CD4-positive, alpha-beta T cell treated with Interleukin-17A for 4 hours (primary cell): Measurements from ENCODE around the gene SEPTIN5.
A peak's percentile ranks its signal among the peaks of the same experiment; 100 is the strongest.

ENCODE experiments used
- DNase-seq: peaks from one replicate; pipeline ENCODE4 v3.0.0-alpha.2; 2020; ENCODE audit warnings: mixed read lengths

SEPTIN5 gene

GRCh38 chr22:19705181-19705934 lies 8.9 kb upstream of the SEPTIN5 start:
- no peak for DNase-seq

DNA sequence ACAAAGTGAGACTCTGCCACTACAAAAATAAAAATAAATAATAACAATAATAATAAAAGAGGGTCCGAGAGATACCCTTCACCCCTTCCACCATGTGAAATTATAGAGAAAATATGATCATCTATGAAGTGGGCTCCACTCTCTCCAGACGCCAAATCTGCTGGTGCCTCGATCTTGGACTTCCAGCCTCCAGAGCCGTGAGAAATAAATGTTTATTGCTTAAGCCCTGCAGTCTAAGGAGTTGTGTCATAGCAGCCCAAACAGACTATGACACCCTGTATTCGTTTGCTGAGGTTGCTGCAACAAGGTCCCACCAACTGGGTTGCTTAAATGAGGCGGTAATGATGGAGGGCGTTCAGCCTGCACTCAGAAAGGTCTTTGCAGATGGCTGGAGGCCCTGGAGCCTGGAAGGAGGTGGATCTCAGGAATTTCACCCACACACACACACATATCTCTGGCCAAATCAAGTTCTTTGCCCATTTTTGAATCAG lies 7.6 kb upstream of the SEPTIN5 start:
- DNase-seq: no peak

DNA sequence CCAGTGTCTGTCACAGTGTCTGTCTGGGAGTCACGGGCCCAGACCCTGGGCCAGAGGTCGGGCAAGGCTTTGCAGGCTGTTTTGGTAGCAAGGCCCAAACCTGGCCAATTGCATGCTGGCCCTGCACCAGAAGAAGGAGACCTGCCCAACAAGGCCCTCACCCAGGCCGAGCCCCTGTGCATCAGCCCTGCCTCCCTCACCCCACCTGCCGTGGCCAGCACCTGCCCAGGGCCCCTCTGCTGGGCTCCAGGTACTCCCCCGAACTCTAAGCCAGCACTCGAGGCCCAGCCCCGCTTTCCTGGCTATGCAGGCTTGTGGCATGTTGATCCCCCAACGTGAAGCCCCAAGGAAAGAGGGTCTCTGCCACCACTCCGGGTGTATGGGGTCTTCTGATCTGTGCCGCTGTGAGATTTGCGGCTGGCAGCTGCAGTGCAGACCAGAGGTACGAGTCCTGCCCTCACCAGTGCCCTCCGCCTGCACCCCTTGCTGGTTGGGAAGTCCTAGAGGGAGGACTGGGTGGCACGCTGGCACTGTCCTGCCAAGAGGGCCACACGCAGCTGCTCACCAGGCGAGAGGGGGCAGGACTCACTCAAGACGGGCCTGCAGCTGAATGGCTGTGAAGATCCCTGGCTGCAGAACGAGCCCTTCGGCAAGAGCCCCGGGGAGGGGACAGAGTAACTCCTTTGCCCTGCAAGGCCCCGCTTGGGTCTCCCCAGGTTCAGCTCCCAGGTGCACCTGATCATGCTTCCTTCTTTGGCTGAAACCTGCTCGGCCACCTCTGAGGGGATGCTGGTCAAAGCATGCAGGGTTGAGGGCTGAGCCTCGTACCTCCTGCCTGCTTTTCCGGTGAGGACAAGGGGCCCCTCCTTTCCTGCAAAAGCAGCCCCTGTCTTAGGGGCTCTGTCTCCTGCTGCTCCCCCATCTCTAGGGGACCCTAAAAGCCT lies 6.7 kb upstream of the SEPTIN5 start:
- no peak for DNase-seq

DNA sequence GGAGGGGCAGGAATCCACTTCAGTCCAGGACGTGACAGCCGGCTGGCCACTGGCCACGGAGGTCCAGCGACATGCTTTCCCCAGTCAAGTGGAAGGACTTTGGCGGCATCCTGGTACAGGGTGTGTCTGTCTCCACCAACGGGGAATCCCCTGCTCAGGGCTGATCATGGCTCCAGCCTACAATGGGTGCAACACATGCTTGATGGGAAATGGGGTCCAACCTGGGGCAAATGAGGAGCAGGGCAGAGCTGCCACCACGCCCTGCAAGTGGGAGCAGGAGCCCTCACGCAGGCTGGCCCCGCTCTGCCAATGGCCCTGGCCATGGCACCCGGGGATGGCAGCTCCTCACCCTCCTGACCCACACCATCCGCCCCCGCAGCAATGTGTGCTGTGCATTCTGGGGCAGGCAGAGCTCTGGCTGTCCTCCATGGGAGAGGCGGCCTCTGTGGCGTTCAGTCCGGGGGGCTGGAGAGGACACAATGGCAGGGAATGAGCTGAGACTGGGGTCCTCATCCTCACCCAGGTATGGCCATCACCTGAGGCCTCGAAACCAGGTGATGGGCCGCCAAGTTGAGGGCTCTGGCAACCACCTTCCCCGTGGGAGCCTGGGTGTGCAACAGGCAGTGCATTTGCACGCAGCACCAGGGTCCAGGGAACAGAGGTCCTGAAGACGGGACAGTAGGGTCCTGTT lies 5.8 kb upstream of the SEPTIN5 start:
- DNase-seq: no peak

GRCh38 chr22:19709063-19709769 lies 5.1 kb upstream of the SEPTIN5 start:
- DNase-seq: no peak

DNA sequence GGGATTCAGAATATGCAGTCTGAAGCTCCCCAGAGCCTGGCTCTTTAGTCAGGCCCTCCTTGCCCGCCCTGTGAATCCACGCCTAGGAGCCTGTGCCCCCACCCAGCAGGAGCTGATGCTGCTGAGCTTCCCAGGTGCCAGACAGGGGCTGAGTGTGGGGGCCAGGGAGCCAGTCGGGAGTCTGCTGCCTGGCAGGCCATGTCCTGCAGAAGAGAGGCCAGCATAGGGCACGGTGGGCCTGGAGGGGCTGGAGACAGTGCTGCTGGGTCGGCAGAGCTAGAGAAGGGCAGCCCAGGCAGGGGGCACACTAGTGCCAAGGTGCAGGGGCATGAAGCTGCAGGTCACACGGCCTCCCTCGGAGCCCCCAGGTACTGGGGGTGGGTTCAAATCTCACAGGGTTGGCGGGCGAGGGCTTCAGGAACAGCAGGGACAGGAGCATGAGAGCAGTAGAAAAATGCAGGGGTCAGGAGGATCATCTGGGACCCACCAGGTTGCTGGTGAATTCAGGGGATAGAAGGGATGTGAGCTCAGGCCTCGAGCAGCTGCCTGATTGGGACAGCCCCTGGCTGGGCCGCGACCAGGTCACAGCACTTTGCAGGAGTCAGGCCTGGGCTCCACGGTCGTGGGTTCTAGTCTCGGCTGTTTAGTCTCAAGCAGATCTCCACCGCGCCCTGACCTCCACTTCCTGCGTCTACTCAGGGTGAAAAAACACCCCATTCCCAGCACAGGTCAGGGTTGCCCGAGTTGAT lies 4.1 kb upstream of the SEPTIN5 start:
- DNase-seq: no peak

DNA sequence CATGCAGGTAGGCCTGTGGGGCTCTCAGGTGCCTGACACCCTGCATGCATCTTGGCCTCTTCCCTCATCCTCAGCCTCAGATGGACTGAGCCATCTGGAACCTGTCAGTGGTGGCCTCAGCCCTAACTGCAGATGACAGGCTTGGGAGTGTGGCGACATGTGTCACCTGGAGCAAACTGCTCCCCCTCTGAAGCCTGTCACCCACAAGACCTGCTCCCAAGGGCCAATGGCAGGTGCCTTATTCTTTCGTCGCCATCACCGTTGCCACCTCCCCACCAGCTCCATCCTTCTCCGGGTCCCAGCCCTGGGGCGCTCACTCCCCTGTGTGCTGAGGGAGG lies 3.6 kb upstream of the SEPTIN5 start:
- DNase-seq: no peak

- DNase-seq: no peak
Measured at GRCh38 chr22:19713245-19713644, 1.1 kb upstream of the SEPTIN5 start.

GRCh38 chr22:19713650-19714311 lies 522 bp upstream of the SEPTIN5 start:
- no peak for DNase-seq

- no peak for DNase-seq
Measured at GRCh38 chr22:19715188-19715930, 1.1 kb downstream of the SEPTIN5 start.

- no peak for DNase-seq
Measured at GRCh38 chr22:19716041-19716828, 1.9 kb downstream of the SEPTIN5 start.

GRCh38 chr22:19716829-19717105 lies 2.5 kb downstream of the SEPTIN5 start:
- DNase-seq: no peak

DNA sequence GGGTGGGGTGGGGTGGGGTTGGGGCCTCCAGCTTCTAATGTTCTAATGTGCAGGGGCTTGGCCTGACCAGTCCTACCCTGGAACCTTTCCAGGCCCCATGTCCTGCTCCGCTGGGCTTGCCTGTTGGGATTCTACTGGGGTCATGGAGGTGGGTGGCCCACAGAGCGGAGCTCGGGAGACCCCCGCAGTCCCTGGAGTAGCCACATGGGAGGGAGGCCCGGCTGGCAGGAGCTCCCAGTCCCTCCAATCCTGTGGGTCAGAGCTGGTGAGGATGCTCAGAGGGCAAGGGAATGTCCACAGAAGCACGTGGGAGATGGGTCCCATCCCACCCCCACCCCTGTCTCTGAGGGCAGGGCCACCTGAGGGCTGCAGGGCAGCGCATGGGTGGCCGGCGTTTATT lies 2.9 kb downstream of the SEPTIN5 start:
- no peak for DNase-seq

DNA sequence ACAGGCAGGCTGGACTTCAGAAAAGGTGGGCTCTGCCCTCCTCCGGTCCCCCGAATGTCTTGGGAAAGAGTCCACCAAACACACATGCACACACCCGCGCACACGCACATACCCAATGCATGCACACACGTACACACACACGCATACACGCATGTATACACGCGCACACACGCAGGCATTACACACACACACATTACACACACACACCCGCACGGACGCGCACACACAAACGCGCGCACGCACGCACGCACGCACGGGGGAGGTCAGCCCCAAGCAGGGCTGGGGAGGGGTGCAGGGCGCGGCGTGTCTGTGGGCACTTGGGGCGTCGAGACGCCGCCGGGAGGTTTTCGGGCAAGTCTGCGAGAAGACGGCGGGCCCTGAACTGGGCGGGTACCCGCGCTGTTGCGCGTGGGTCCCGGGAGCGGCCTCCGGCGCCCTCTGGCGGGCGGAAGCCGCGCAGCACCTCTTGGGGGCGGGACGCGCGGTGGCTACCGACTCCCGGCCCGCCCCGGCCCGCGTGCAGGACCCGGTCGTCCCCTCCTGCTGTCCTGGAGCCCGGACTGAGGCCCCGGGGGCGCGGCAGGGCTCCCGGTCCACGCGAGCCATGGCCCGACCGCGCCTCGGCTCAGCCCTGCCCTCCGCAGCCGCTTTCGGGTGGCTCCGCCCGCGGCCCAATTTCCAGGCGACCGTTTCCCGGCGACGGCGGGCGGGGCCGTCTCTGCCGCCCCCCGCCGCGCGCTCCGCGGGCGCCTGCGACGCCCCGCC lies 3.6 kb downstream of the SEPTIN5 start:
- peak; percentile 86 for DNase-seq

DNA sequence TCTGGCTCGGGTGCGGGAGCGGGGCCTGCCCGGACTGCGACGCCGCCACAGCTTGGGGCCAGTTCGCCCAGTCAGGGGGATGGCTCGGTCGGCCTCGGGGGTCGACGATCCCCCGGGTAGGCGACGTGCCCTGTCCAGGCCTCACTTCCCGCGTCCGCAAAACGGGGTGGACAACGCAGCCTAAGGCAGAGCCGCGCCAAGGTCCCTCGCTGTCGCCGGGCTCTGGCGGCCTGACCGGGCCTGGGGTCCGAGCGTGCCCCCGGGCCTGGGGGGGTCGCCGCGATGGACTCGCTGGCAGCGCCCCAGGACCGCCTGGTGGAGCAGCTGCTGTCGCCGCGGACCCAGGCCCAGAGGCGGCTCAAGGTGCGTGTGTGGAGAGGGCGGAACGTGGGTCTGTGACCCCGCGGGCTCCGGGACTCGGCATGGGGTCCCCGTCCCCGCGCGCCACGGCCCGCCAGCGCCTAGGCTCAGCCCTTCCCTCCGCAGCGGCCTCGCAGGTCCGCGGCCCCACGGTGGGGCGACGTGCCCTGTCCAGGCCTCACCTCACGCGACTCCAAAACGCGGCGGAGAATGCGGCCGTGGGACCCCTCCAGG lies 4.2 kb downstream of the SEPTIN5 start:
- DNase-seq: no peak

DNA sequence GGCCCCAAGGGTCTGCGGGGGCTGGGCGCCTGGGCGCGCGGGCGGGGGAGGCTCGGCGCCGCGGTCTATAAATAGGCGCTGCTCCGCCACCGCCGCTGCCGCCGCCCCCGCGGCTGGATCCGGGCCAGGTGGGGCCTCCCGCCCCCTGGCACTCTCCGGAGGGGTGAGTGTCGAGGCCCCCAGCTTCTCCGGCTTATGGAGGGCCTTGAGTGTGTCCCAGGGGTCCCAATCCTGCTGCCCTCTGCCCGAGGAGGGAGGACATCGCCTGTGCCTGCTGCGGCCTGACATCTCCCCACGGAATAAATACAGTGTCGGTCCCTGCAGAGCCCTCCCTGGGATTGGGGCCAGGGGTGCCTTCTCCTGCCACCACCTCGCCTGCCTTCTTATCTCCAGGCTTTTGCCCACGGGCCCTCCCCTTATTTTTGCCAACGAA lies 4.8 kb downstream of the SEPTIN5 start:
- no peak for DNase-seq

DNA sequence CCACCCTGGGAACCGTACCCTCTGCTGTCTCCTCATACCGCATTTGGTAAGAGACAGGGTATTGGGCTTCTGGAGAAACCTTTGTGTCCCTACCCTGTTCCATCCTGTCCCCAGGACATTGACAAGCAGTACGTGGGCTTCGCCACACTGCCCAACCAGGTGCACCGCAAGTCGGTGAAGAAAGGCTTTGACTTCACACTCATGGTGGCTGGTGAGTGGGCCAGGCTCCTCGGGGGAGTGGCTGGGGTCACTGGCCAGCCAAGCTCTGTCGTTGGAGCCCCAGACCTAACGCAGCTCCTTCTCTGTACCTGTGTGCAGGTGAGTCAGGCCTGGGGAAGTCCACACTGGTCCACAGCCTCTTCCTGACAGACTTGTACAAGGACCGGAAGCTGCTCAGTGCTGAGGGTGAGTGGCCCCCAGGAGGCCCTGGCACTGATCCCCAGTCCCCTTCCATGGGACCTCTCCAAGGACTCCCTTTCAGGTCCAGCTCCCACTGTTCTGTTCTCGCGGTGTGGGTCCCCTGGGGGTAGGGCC lies 5.3 kb downstream of the SEPTIN5 start:
- DNase-seq: no peak

GRCh38 chr22:19720150-19720827 lies 6.0 kb downstream of the SEPTIN5 start:
- no peak for DNase-seq
